Immature natural killer cell (primary cell): ENCODE measurements around the gene RAB7A. TPM values are rescaled to one million over a fixed set of nuclear protein-coding genes. Genes with fewer than 3 reads are reported as not detected.

Experiments used
- DNase-seq, 3 donors: peaks; one replicate each; pipeline ENCODE4 v3.0.0; 2022; ENCODE audit warnings: mixed read lengths in 1 of 3
- H3K27ac Mint-ChIP-seq, 6 donors: one replicate each; pipeline ENCODE4 v1.8.0; 2020; ENCODE audit warnings: mixed read lengths in 6 of 6, mild to moderate bottlenecking in 5 of 6, inconsistent platforms in 4 of 6, moderate library complexity in 3 of 6
- H3K27me3 Mint-ChIP-seq, 3 donors: one replicate each; pipeline ENCODE4 v1.8.0; 2020 to 2021; ENCODE audit warnings: low read depth in 3 of 3, mild to moderate bottlenecking in 3 of 3, mixed read lengths in 3 of 3, moderate library complexity in 3 of 3, inconsistent platforms in 1 of 3
- H3K36me3 Mint-ChIP-seq, 3 donors: one replicate each; pipeline ENCODE4 v1.8.0; 2020; ENCODE audit warnings: mixed read lengths in 3 of 3, inconsistent platforms in 2 of 3, mild to moderate bottlenecking in 2 of 3
- H3K4me1 Mint-ChIP-seq, 2 donors: one replicate each; pipeline ENCODE4 v1.8.0; 2020; ENCODE audit warnings: inconsistent platforms in 2 of 2, mild to moderate bottlenecking in 2 of 2, mixed read lengths in 2 of 2, moderate library complexity in 1 of 2
- H3K4me3 Mint-ChIP-seq, 5 donors: one replicate each; pipeline ENCODE4 v1.8.0; 2020; ENCODE audit warnings: mild to moderate bottlenecking in 5 of 5, mixed read lengths in 5 of 5, inconsistent platforms in 3 of 5, moderate library complexity in 3 of 5
- H3K9me3 Mint-ChIP-seq, 6 donors: one replicate each; pipeline ENCODE4 v1.8.0; 2020; ENCODE audit warnings: mild to moderate bottlenecking in 6 of 6, mixed read lengths in 6 of 6, inconsistent platforms in 4 of 6, moderate library complexity in 3 of 6
- polyA plus RNA-seq, 3 donors: library from polyadenylated mRNA; unstranded; fragments of 300-500 nt; fragmentation: Illumina TruSeq; gene quantifications; one replicate each; pipeline ENCODE4 v1.2.3, GENCODE V29; 2021

RAB7A gene
- polyA plus RNA-seq, 3 donors from 2014 or later, result 201 to 313 (median 244) TPM

- H3K36me3 Mint-ChIP-seq, result peaks cover 3 to 9% (median 6%) of the 10 kb centered on the region in 3 donors
- DNase-seq, result no peak
- peaks cover 5 to 7% of the 10 kb centered on the region in 2 donors for H3K4me1 Mint-ChIP-seq
- H3K9me3 Mint-ChIP-seq, result peaks cover 2 to 19% (median 12%) of the 10 kb centered on the region in 6 donors
- no peak overlapping the region for H3K4me3 Mint-ChIP-seq
- peaks cover 0 to 3% (median 2%) of the 10 kb centered on the region in 3 donors for H3K27me3 Mint-ChIP-seq
- H3K27ac Mint-ChIP-seq, result no peak overlapping the region
These were observed 124.6 kb downstream of the RAB7A start for GRCh38 chr3:128850544-128850943.

- no peak overlapping the region for H3K4me3 Mint-ChIP-seq
- DNase-seq, result no peak
- no peak overlapping the region for H3K27ac Mint-ChIP-seq
- peaks cover 2 to 25% (median 13%) of the 10 kb centered on the region in 6 donors for H3K9me3 Mint-ChIP-seq
- peaks cover 3 to 12% (median 6%) of the 10 kb centered on the region in 3 donors for H3K36me3 Mint-ChIP-seq
- H3K27me3 Mint-ChIP-seq, result peaks cover 0 to 2% (median 1%) of the 10 kb centered on the region in 3 donors
- no peaks in the 10 kb centered on the region for H3K4me1 Mint-ChIP-seq
These were observed 125.6 kb downstream of the RAB7A start for GRCh38 chr3:128851601-128852000.

GRCh38 chr3:128853826-128854225 is 127.8 kb downstream of the RAB7A start:
- no peaks in the 10 kb centered on the region for H3K4me1 Mint-ChIP-seq
- no peak for DNase-seq
- peaks cover 8 to 19% (median 12%) of the 10 kb centered on the region in 3 donors for H3K36me3 Mint-ChIP-seq
- peaks cover 2 to 39% (median 23%) of the 10 kb centered on the region in 6 donors for H3K9me3 Mint-ChIP-seq
- no peak overlapping the region for H3K27ac Mint-ChIP-seq
- no peak overlapping the region for H3K4me3 Mint-ChIP-seq
- peaks cover 0 to 4% (median 1%) of the 10 kb centered on the region in 3 donors for H3K27me3 Mint-ChIP-seq

- H3K36me3 Mint-ChIP-seq, result peaks cover 9 to 22% (median 14%) of the 10 kb centered on the region in 3 donors
- H3K4me3 Mint-ChIP-seq, result no peak overlapping the region
- no peak overlapping the region for H3K27ac Mint-ChIP-seq
- DNase-seq, result no peak
- H3K27me3 Mint-ChIP-seq, result peaks cover 1 to 4% (median 2%) of the 10 kb centered on the region in 3 donors
- H3K9me3 Mint-ChIP-seq, result peaks cover 3 to 45% (median 28%) of the 10 kb centered on the region in 6 donors
- H3K4me1 Mint-ChIP-seq, result no peaks in the 10 kb centered on the region
These were observed 128.5 kb downstream of the RAB7A start for GRCh38 chr3:128854475-128854874.

GRCh38 chr3:128855569-128855968 is 129.6 kb downstream of the RAB7A start:
- H3K4me3 Mint-ChIP-seq, result no peak overlapping the region
- no peaks in the 10 kb centered on the region for H3K4me1 Mint-ChIP-seq
- no peak overlapping the region for H3K27ac Mint-ChIP-seq
- DNase-seq, result no peak
- H3K27me3 Mint-ChIP-seq, result peaks cover 1 to 4% (median 2%) of the 10 kb centered on the region in 3 donors
- peaks cover 11 to 25% (median 14%) of the 10 kb centered on the region in 3 donors for H3K36me3 Mint-ChIP-seq
- peaks cover 6 to 56% (median 36%) of the 10 kb centered on the region in 6 donors for H3K9me3 Mint-ChIP-seq

- Mint-ChIP-seq H3K4me3 (no peak overlapping the region), H3K27me3 (peaks cover 1 to 4% (median 2%) of the 10 kb centered on the region in 3 donors), H3K9me3 (peaks cover 8 to 63% (median 41%) of the 10 kb centered on the region in 6 donors), H3K27ac (no peak overlapping the region), H3K36me3 (peaks cover 13 to 30% (median 24%) of the 10 kb centered on the region in 3 donors), H3K4me1 (no peaks in the 10 kb centered on the region)
- no peak for DNase-seq
These were observed 132.2 kb downstream of the RAB7A start for GRCh38 chr3:128858167-128858566.

DNA sequence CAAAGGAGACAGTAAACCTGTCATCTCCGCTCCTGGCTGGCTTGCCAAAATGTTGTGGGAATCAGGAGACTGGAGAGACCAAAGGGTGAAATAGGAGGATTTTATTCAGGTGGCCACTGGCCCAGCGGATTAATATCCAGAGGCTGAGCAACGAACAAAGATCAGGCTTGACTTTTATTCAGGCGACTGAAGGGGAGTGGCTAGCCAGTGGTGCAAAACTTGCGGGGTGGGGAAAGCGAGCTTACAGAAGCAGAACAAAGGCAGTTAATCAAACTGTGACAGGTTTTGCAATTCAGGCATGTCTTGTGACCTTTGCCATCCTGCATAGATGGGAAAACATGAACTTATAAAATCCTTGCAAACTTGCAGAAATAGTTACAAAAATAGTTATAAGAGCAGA is 133.6 kb downstream of the RAB7A start:
- Mint-ChIP-seq H3K4me3 (no peak overlapping the region), H3K9me3 (peaks cover 8 to 59% (median 37%) of the 10 kb centered on the region in 6 donors), H3K27me3 (peaks cover 2% of the 10 kb centered on the region in 3 donors), H3K27ac (no peak overlapping the region), H3K4me1 (no peaks in the 10 kb centered on the region), H3K36me3 (peaks cover 10 to 25% (median 19%) of the 10 kb centered on the region in 3 donors)
- DNase-seq, result no peak

- DNase-seq, result no peak
- H3K9me3 Mint-ChIP-seq, result peaks cover 8 to 44% (median 28%) of the 10 kb centered on the region in 6 donors
- no peak overlapping the region for H3K4me3 Mint-ChIP-seq
- peaks cover 10 to 18% (median 18%) of the 10 kb centered on the region in 3 donors for H3K36me3 Mint-ChIP-seq
- H3K27ac Mint-ChIP-seq, result no peak overlapping the region
- peaks cover 2% of the 10 kb centered on the region in 3 donors for H3K27me3 Mint-ChIP-seq
- no peaks in the 10 kb centered on the region for H3K4me1 Mint-ChIP-seq
These were observed 135.5 kb downstream of the RAB7A start for GRCh38 chr3:128861491-128861890.

DNA sequence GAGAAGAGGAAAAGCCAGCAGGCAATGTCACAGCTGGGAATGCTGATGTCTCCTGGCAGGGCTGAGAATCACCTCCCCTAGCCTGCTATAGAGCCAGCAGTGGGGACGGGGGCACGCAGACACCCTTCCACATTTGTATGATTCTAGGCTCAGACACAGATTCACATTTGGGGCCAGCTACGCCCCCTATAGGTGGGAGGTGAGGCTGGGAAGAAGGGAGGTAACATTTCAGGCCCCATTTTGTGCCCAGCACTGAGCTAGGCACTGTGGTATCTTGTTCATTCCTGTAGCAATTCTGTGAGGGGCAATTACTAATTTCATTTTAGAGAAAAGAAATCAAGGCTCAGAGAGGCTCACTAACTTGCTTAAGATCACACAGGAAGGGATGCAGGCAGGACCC is 137.6 kb downstream of the RAB7A start:
- H3K27me3 Mint-ChIP-seq, result peaks cover 0 to 2% (median 2%) of the 10 kb centered on the region in 3 donors
- no peak overlapping the region for H3K4me3 Mint-ChIP-seq
- peaks cover 7 to 14% (median 13%) of the 10 kb centered on the region in 3 donors for H3K36me3 Mint-ChIP-seq
- DNase-seq, result no peak
- H3K4me1 Mint-ChIP-seq, result no peaks in the 10 kb centered on the region
- H3K27ac Mint-ChIP-seq, result no peak overlapping the region
- peaks cover 8 to 28% (median 23%) of the 10 kb centered on the region in 6 donors for H3K9me3 Mint-ChIP-seq

Other genes with a start within 250 kb of the RAB7A start
- gene GATA2, start 233.0 kb upstream of the RAB7A start, polyA plus RNA-seq, result under 1 TPM in 1 of 3 donors, not detected in 2; 0.35 TPM
- gene RPN1, start 75.4 kb upstream of the RAB7A start, polyA plus RNA-seq, result 100 to 1,000 TPM; 293 to 404 (median 308) TPM
- gene ACAD9, start 153.4 kb downstream of the RAB7A start, polyA plus RNA-seq, result 10 to 100 TPM; 11.8 to 18.9 (median 16.4) TPM